Glutamatergic neuron (in vitro differentiated cells): ENCODE results near the gene DNAJC1. TPM values are rescaled to one million over a fixed set of nuclear protein-coding genes. Genes with fewer than 3 reads are reported as not detected.

Experiments
- DNase-seq: peaks from one replicate; pipeline ENCODE4 v3.0.0; 2022
- H3K27ac Mint-ChIP-seq: one replicate; pipeline ENCODE4 v1.8.0; 2020; ENCODE audit warnings: mild to moderate bottlenecking, mixed read lengths, inconsistent platforms; ENCODE audit not compliant: unreplicated experiment
- H3K27me3 Mint-ChIP-seq: one replicate; pipeline ENCODE4 v1.8.0; 2020; ENCODE audit warnings: mild to moderate bottlenecking, moderate library complexity, mixed read lengths, inconsistent platforms; ENCODE audit not compliant: unreplicated experiment
- H3K36me3 Mint-ChIP-seq: one replicate; pipeline ENCODE4 v1.8.0; 2020; ENCODE audit warnings: mild to moderate bottlenecking, mixed read lengths, inconsistent platforms; ENCODE audit not compliant: unreplicated experiment
- H3K4me1 Mint-ChIP-seq: one replicate; pipeline ENCODE4 v1.8.0; 2020; ENCODE audit warnings: mild to moderate bottlenecking, low read depth, mixed read lengths, inconsistent platforms; ENCODE audit not compliant: unreplicated experiment
- H3K4me3 Mint-ChIP-seq: one replicate; pipeline ENCODE4 v1.8.0; 2020; ENCODE audit warnings: mild to moderate bottlenecking, mixed read lengths, inconsistent platforms; ENCODE audit not compliant: unreplicated experiment
- H3K9me3 Mint-ChIP-seq: one replicate; pipeline ENCODE4 v1.8.0; 2020; ENCODE audit warnings: mild to moderate bottlenecking, moderate library complexity, mixed read lengths, inconsistent platforms; ENCODE audit not compliant: unreplicated experiment
- total RNA-seq: library from RNA; stranded (reverse); fragmentation: NEBNext Ultra II Directional; extraction: Animal tissue kit (Norgen Biotek cat#: 25700); gene quantifications from one replicate; pipeline ENCODE4 v1.2.1, GENCODE V29; 2021; ENCODE audit not compliant: unreplicated experiment
- TF ChIP-seq, protein P1 (sequence below): fragments of 200-600 bp; sonication (generic); IDR thresholded peaks from one replicate; pipeline ENCODE4 v1.5.0; 2021; ENCODE audit not compliant: partially characterized antibody, unreplicated experiment

DNAJC1 gene
- total RNA-seq, 1 donor from 2014 or later, result 4.3 TPM

DNA sequence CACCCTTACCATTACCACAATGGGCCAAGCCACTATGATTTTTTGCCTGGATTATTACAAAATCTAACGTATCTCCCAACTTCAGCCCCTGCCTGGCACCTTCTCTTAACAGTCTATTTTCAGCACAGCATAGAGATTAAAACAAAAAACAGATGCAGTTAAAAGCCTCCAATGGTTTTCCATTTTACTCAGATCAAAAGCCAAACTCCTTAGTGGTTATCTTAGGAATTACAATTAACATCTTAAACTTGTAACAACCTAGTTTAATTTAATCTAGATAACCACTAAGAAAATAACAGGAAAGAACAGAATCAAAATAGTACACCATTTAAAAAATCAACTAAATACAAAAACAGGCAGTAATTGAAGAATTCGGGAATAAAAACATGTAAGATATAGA is 43.5 kb downstream of the DNAJC1 start:
- Mint-ChIP-seq H3K4me1 (no peaks in the 10 kb centered on the region), H3K27ac (no peak overlapping the region), H3K4me3 (no peak overlapping the region), H3K27me3 (peaks cover 2% of the 10 kb centered on the region), H3K9me3 (no peaks in the 10 kb centered on the region), H3K36me3 (no peaks in the 10 kb centered on the region)
- no peak for DNase-seq
- TF ChIP-seq, protein P1, sequence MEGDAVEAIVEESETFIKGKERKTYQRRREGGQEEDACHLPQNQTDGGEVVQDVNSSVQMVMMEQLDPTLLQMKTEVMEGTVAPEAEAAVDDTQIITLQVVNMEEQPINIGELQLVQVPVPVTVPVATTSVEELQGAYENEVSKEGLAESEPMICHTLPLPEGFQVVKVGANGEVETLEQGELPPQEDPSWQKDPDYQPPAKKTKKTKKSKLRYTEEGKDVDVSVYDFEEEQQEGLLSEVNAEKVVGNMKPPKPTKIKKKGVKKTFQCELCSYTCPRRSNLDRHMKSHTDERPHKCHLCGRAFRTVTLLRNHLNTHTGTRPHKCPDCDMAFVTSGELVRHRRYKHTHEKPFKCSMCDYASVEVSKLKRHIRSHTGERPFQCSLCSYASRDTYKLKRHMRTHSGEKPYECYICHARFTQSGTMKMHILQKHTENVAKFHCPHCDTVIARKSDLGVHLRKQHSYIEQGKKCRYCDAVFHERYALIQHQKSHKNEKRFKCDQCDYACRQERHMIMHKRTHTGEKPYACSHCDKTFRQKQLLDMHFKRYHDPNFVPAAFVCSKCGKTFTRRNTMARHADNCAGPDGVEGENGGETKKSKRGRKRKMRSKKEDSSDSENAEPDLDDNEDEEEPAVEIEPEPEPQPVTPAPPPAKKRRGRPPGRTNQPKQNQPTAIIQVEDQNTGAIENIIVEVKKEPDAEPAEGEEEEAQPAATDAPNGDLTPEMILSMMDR, result peak; percentile 7

DNA sequence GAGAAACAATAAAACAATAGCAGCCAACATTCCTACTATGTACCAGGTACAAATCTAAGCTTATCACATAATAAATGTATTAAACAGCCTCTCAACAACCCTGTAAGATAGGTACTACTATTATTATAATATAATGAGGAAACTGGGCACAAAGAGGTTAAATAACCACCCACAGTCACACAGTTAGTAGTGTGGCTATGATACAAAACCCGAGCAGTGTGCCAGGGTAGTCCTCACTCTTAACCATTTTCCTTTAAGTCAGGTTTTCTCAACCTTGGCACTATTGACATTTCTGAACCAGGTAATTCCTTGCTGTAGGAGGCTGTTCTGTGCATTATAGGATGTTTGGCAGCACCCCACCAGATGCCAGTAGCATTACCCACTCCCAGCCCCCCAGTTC is 48.8 kb downstream of the DNAJC1 start:
- Mint-ChIP-seq H3K9me3 (no peaks in the 10 kb centered on the region), H3K4me1 (no peaks in the 10 kb centered on the region), H3K27ac (no peak overlapping the region), H3K4me3 (no peak overlapping the region), H3K27me3 (no peaks in the 10 kb centered on the region), H3K36me3 (no peaks in the 10 kb centered on the region)
- DNase-seq, result no peak
- TF ChIP-seq, protein P1, result no peak

DNA sequence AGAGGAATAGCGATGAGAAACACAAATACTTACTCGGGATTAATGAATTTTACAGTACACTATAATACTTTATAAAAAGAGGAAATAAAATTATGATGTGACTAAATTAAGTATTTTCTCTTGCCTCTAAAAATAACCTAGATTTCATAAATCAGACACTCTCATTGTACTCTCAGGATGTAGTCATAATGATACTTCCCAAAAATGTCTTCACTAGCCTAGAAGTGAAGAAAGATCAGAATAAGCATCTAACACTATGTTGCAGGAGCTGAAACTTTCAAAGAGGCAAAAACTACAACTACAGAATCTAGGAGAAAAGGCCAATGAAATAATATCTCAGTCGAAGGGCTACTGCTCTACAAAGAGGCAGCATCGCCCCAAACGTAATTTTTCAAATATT is 49.4 kb downstream of the DNAJC1 start:
- Mint-ChIP-seq H3K36me3 (no peaks in the 10 kb centered on the region), H3K9me3 (no peaks in the 10 kb centered on the region), H3K27me3 (no peaks in the 10 kb centered on the region), H3K4me1 (no peaks in the 10 kb centered on the region), H3K27ac (no peak overlapping the region), H3K4me3 (no peak overlapping the region)
- TF ChIP-seq, protein P1, result no peak
- no peak for DNase-seq

DNA sequence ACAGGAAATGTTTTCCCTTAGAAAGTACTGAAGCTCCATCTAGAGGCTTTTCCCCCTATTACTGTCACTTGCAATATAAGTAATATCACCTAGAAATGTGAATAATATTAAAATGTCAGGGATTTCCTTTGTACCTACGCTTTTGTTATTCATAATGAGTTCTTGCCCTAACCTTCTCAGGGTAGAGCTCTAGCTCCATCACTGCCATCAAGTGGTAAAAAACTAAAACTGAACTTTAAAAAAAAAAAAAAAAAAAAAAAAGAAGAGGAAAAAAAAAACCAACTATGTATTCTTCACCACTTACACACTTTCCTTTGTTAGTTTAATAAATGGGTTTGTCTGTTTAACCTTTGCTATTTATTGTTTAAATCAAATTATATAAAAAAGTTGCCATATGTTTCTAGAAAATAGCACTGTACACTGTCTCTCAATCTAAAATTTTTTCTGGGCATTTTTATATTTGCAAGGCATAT is 49.9 kb downstream of the DNAJC1 start:
- no peak overlapping the region for H3K4me3 Mint-ChIP-seq
- no peaks in the 10 kb centered on the region for H3K27me3 Mint-ChIP-seq
- H3K36me3 Mint-ChIP-seq, result no peaks in the 10 kb centered on the region
- no peaks in the 10 kb centered on the region for H3K4me1 Mint-ChIP-seq
- no peak for DNase-seq
- TF ChIP-seq, protein P1, result no peak
- no peak overlapping the region for H3K27ac Mint-ChIP-seq
- no peaks in the 10 kb centered on the region for H3K9me3 Mint-ChIP-seq

DNA sequence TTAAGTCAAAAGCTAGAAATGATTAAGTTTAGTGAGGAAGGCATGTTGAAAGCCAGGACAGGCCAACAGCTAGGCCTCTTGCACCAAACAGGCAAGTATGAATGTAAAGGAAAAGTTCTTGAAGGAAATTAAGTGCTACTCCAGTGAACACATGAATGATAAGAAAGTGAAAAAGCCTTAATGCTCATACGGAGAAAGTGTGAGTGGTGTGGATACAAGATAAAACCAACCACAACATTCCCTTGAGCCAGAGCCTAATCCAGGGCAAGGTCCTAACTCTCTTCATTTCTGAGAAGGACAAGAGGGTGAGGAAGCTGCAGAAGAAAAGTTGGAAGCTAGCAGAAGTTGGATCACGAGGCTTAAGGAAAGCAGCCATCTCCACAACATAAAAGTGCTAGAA is 53.0 kb downstream of the DNAJC1 start:
- H3K27ac Mint-ChIP-seq, result no peak overlapping the region
- H3K9me3 Mint-ChIP-seq, result no peaks in the 10 kb centered on the region

More for the DNA sequence above, 53.0 kb downstream of the DNAJC1 start:
- TF ChIP-seq, protein P1, result no peak
- Mint-ChIP-seq H3K4me3 (no peak overlapping the region), H3K36me3 (no peaks in the 10 kb centered on the region), H3K4me1 (no peaks in the 10 kb centered on the region), H3K27me3 (no peaks in the 10 kb centered on the region)
- DNase-seq, result no peak
